ENCODE measurements around the gene GAPT.

DNA sequence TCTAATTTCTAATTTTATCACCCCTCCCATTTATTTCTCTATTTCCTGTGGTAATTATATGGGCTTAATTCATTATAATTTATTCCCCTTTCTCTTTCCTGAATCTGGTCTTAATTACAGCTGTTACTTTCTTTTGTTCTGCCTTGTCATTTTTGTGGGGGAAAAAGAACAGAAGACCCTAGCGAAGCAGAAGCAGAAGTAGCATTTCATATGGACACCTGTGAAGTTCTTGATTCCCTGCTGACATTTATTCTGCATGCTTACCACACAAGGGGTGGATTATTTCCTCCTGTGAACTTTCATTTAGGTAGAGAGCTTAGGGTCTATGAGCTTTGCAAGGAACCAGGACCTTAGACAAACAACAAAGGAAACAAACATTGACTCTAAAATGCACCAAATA is 33.3 kb downstream of the GAPT start:
- TF ChIP-seq, protein P1, sequence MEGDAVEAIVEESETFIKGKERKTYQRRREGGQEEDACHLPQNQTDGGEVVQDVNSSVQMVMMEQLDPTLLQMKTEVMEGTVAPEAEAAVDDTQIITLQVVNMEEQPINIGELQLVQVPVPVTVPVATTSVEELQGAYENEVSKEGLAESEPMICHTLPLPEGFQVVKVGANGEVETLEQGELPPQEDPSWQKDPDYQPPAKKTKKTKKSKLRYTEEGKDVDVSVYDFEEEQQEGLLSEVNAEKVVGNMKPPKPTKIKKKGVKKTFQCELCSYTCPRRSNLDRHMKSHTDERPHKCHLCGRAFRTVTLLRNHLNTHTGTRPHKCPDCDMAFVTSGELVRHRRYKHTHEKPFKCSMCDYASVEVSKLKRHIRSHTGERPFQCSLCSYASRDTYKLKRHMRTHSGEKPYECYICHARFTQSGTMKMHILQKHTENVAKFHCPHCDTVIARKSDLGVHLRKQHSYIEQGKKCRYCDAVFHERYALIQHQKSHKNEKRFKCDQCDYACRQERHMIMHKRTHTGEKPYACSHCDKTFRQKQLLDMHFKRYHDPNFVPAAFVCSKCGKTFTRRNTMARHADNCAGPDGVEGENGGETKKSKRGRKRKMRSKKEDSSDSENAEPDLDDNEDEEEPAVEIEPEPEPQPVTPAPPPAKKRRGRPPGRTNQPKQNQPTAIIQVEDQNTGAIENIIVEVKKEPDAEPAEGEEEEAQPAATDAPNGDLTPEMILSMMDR (IDR thresholded peaks at IDR 0.05; ENCODE audit: insufficient read depth, low read length, poor library complexity, severe bottlenecking), result no peak
- no peak for TF ChIP-seq EZH2phosphoT487 (conservative IDR thresholded peaks at IDR 0.05; ENCODE audit: low read length)
